ENCODE data around the gene MRPL53. TPM values are rescaled to one million over a fixed set of nuclear protein-coding genes. Genes with fewer than 3 reads are reported as not detected.

Gene MRPL53
- total and polyA plus RNA-seq, 2 of the 8 experiments (the other 6 are each of a cell fraction or from before 2014, with no cell fraction given) = 36.6 to 46.3 TPM

- peaks cover 0 to 12% (median 2%) of the 10 kb centered on the region in 4 experiments; a peak in 4 of 8 replicates for H3K36me3 ChIP-seq (ENCODE audit: control insufficient read depth in 2 of 4, insufficient read depth in 4 of 4, low read length in 3 of 4)
- no peak overlapping the region for H4K5ac ChIP-seq (ENCODE audit: insufficient read length, low read depth, low read length)
- no peaks in the 10 kb centered on the region for H3K9me3 ChIP-seq (ENCODE audit: insufficient read depth in 2 of 2, low read depth in 1 of 2, low read length in 1 of 2)
- TF ChIP-seq KDM1A (IDR thresholded peaks at IDR 0.05; ENCODE audit: borderline replicate concordance, low read length) = no peak
- no peak for TF ChIP-seq TEAD4 (IDR thresholded peaks at IDR 0.05; ENCODE audit: low read depth, low read length)
- TF ChIP-seq, protein P1, sequence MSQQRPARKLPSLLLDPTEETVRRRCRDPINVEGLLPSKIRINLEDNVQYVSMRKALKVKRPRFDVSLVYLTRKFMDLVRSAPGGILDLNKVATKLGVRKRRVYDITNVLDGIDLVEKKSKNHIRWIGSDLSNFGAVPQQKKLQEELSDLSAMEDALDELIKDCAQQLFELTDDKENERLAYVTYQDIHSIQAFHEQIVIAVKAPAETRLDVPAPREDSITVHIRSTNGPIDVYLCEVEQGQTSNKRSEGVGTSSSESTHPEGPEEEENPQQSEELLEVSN (IDR thresholded peaks at IDR 0.05) = no peak
- no peak for TF ChIP-seq CHD1 (IDR thresholded peaks at IDR 0.05; ENCODE audit: low read depth, low read length)
- no peak for TF ChIP-seq CBX5 (IDR thresholded peaks at IDR 0.05; ENCODE audit: low read depth, low read length)
- no peak for TF ChIP-seq SUZ12 (IDR thresholded peaks at IDR 0.05; ENCODE audit: low read length)
- TF ChIP-seq BCL11A (IDR thresholded peaks at IDR 0.05; ENCODE audit: low read depth in 2 of 2, low read length in 2 of 2) = no peak
- no peak for TF ChIP-seq JUN (IDR thresholded peaks at IDR 0.05; ENCODE audit: low read depth, low read length)
- TF ChIP-seq TCF12 (IDR thresholded peaks at IDR 0.05; ENCODE audit: low read depth, low read length) = no peak
- no peak overlapping the region for H3K56ac ChIP-seq (replicated peaks; ENCODE audit: insufficient read length, low read depth, low read length)
- no peak overlapping the region for H3K4ac ChIP-seq (replicated peaks; ENCODE audit: insufficient read length, low read depth, low read length)
- CTCF ChIA-PET (ENCODE audit: partially characterized antibody) = interaction anchor here (9.5 to 10.5 kb wide), 2 partner anchors 11 to 18 kb away, joined by 73 to 86 read pairs; partner anchors contain the start of genes CCDC142, MRPL53 and TTC31
- FAIRE-seq (no peak), DNase-seq (ENCODE audit: low read depth in 1 of 2, low spot score in 2 of 2) (no peak)
- no peak overlapping the region for H4K91ac ChIP-seq (replicated peaks; ENCODE audit: insufficient read length, low read length)
- H4K8ac ChIP-seq (ENCODE audit: extremely low read depth, insufficient read depth, low read length) = no peak overlapping the region; the same call in 1 of the 2 replicates
- H2BK15ac ChIP-seq (ENCODE audit: low read length) = no peak overlapping the region
- H3K79me1 ChIP-seq (ENCODE audit: low read depth, low read length) = no peaks in the 10 kb centered on the region; the same call in none of the 2 replicates
- H3K9ac ChIP-seq (replicated peaks in 1 of 4; ENCODE audit: extremely low read depth in 1 of 4, low read depth in 3 of 4, low read length in 3 of 4) = no peak overlapping the region
- H3K4me2 ChIP-seq (ENCODE audit: insufficient read depth in 1 of 2, low read depth in 2 of 2, low read length in 2 of 2) = no peak overlapping the region
- WGBS, 2 experiments (ENCODE audit: extremely low coverage in 1 of 2, insufficient coverage in 1 of 2, insufficient read length in 1 of 2, insufficient replicate concordance in 2 of 2, low coverage in 1 of 2, low lambda C conversion rate in 2 of 2, missing lambda C conversion rate in 1 of 2) = 89% methylated on average over 4 of the region's 4 CpGs; no CpG with 5 or more reads in 1 of the 2 experiments
- no peak overlapping the region for H3K18ac ChIP-seq (ENCODE audit: extremely low read depth, low read length)
- H3K23ac ChIP-seq (ENCODE audit: insufficient read length) = no peak overlapping the region
- H3K27ac ChIP-seq (ENCODE audit: low read depth, low read length) = no peak overlapping the region
- no peak overlapping the region for H2BK12ac ChIP-seq (ENCODE audit: low read depth, low read length)
- no peak overlapping the region for H2BK20ac ChIP-seq (ENCODE audit: low read length)
- no peaks in the 10 kb centered on the region for H4K20me1 ChIP-seq (replicated peaks in 1 of 2; ENCODE audit: control insufficient read depth in 1 of 2, insufficient read depth in 2 of 2, low read length in 2 of 2)
- no peak overlapping the region for H2BK5ac ChIP-seq (ENCODE audit: low read depth, low read length)
- POLR2A ChIA-PET (ENCODE audit: partially characterized antibody) = interaction anchor here (0.8 to 10.5 kb wide), 6 partner anchors 8 to 33 kb away, joined by 3 to 89 read pairs (median 9); partner anchors contain the start of genes CCDC142, INO80B, MRPL53 and RTKN
- no peak overlapping the region for H2AK5ac ChIP-seq (ENCODE audit: low read depth, low read length)
- peaks cover 0 to 10% of the 10 kb centered on the region in 2 experiments; a peak in 1 of 4 replicates for H3K79me2 ChIP-seq (ENCODE audit: control insufficient read depth in 1 of 2, insufficient read depth in 2 of 2, low read length in 2 of 2)
- peaks cover 0 to 2% (median 0%) of the 10 kb centered on the region in 4 experiments; a peak in 2 of 7 replicates for H3K4me1 ChIP-seq (replicated peaks in 1 of 4; ENCODE audit: control insufficient read depth in 3 of 4, insufficient read depth in 4 of 4, low read length in 3 of 4)
- H3K23me2 ChIP-seq (ENCODE audit: low read depth, low read length) = peaks cover 14% of the 10 kb centered on the region
- H3K14ac ChIP-seq (ENCODE audit: insufficient read length) = no peak overlapping the region
- no peak overlapping the region for H3K4me3 ChIP-seq (ENCODE audit: extremely low read depth in 1 of 4, insufficient read depth in 2 of 4, low read depth in 3 of 4, low read length in 4 of 4)
- no peak overlapping the region for H2BK120ac ChIP-seq (replicated peaks; ENCODE audit: low read depth, low read length)
- no peak overlapping the region for H2AFZ ChIP-seq (ENCODE audit: low read length)
- H3K27me3 ChIP-seq (replicated peaks in 1 of 4; ENCODE audit: control insufficient read depth in 3 of 4, extremely low read depth in 1 of 4, insufficient read depth in 3 of 4, low read length in 3 of 4) = no peaks in the 10 kb centered on the region
Measured at GRCh38 chr2:74462786-74463105, 9.7 kb downstream of the MRPL53 start.
